GM12891 (cell line): ENCODE results near the gene TRUB1.

Experiments
- PAX5 ChIP-seq: IDR thresholded peaks from 2 replicates; pipeline ENCODE4 v1.6.1; 2011; ENCODE audit warnings: low read length, moderate library complexity, mild to moderate bottlenecking; ENCODE audit not compliant: insufficient read depth, severe bottlenecking
- POLR2A ChIP-seq: IDR thresholded peaks from 2 replicates; pipeline ENCODE4 v1.6.1; 2011; ENCODE audit warnings: low read depth, low read length, control low read depth
- POLR2AphosphoS5 ChIP-seq: IDR thresholded peaks from 2 replicates; pipeline ENCODE4 v1.6.1; 2011; ENCODE audit warnings: low read depth, low read length, control low read depth
- POU2F2 ChIP-seq: IDR thresholded peaks from 2 replicates; pipeline ENCODE4 v1.6.1; 2011; ENCODE audit warnings: low read depth, mild to moderate bottlenecking, control low read depth, low read length, moderate library complexity
- SPI1 ChIP-seq: IDR thresholded peaks from 2 replicates; pipeline ENCODE4 v1.6.1; 2011; ENCODE audit warnings: low read depth, low read length, control low read depth
- TAF1 ChIP-seq: IDR thresholded peaks from 2 replicates; pipeline ENCODE4 v1.6.1; 2011; ENCODE audit warnings: low read depth, low read length, control low read depth

DNA sequence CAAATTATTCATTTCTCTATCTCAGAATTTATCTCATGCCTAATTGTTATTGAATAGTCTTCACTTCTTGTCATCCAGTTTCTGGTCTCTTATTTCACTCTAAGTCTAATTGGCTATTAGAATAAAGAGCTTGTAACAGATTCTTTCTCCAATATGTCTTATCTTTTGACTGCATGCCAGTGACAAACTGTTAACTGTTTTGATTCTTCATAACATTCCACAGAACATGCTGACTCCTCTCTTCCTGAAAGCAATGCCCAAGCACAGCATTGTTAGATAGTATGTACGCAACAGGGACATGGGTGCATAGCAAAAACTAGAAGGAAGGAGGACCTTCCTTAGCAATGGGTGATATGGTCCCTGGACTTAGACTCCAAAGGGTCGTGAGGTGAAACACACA, 65.4 kb downstream of the TRUB1 start:
- no peak for TF ChIP-seq POLR2A
- TF ChIP-seq POLR2AphosphoS5: no peak
- no peak for TF ChIP-seq SPI1
- no peak for TF ChIP-seq TAF1
- no peak for TF ChIP-seq PAX5
- TF ChIP-seq POU2F2: no peak
